GM19238 (cell line): ENCODE data around the gene MAST1.
"Not testable (repeated sequence)": the region's sequence is repeated elsewhere in the genome, so short reads cannot be mapped to it uniquely, and the experiment has no call there.

Experiments
- DNase-seq: peaks from one replicate; pipeline ENCODE4 v3.0.0; 2011; ENCODE audit warnings: low spot score; ENCODE audit not compliant: insufficient read length

MAST1 gene

DNA sequence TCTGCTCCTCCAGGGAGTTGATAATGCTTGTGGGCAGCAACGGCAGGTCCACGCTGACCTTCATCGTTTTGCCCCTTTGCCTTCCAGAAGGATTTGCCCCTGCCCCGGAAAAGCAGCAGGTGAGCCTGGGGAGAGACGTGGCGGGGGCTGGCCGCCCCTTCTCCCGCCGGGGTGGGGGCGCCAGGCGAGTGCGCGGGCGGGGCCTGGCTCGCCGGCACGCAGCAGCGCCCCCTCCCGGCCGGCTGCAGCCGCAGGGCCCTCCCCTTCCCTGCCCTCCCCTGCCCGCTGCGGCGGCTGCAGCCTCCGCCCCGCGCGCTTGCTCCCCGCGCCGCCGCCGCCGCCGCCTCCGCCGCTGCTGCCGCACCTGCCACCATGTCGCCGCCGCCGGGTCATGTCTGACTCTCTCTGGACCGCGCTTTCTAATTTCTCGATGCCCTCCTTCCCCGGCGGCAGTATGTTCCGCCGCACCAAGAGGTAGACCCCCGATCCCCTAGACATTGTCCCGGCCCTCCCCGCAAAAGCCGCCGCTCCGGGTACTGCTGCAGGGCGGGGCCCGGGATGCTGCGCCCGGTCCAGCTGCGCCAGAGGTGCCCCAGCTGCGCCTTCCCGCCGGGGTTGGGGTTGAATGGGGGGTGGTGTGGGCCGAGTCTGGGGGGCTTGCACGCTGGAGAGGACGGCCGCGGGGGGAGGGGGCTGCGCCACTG, at the start of gene MAST1:
TSS of gene MAST1 (plus strand) at position 334 of the 704 bp plus-strand sequence. CDS start at position 392, 58 bp downstream.
- DNase-seq = peak; percentile 71

DNA sequence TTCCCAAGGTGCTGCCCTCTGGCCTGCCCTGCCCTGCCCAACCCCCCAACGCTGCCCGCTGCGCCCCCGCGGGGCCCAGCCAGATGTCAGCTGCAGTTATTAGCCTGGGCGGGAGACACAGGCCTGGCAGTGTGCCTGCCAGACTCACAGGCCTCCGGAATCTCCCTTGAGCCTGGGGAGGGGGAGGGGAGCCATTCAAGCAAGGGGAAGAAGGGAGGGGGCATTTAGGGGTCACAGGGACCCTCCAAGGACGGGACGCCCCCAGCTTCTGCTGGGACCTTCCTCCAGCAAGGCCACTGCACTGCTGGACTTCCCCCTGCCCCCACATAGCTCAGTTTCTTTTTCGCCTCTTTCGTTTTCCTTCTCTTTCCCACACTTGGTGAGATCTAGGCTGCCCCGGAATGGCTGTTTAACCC, 49.6 kb upstream of the MAST1 start:
- DNase-seq = peak; percentile 72

DNA sequence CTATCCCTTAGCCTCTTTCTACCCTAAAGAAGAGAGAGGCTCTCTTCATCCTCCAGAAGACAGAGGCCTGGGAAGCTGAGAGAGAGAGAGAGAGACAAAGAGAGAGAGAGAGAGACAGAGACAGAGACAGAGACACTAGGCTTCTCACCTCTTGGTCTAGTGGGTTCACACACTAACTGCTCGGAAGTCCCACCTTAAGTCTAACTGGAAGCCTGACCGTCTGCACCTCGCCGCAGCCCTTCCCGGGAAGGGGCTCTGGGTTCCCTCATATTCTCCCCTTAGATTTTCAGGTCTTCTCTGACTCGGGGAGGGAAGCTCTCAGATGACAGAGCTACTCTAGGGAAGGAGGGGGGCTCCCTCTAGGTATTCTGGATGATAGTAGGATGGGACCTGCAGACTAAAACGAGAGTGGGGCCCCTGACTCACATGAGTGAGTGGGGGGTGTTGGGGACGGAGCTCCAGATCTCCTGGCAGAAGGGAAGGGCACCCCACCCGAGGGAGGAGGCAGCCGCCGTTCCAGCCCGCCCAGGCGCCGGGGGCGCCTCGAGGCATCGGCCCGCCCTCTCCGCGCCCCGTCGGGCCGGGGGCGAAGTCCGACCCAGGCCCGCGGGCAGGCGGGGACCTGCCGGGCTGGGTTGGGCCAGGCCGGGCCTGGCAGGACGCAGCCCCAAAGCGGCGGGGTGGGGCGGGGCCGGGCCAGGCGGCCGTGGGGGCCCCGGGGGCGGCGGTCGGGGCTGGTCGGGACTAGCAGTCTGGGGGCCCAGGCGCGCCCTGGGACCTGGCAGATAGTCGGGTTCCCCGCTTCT, 49.0 kb upstream of the MAST1 start:
- no peak for DNase-seq

DNA sequence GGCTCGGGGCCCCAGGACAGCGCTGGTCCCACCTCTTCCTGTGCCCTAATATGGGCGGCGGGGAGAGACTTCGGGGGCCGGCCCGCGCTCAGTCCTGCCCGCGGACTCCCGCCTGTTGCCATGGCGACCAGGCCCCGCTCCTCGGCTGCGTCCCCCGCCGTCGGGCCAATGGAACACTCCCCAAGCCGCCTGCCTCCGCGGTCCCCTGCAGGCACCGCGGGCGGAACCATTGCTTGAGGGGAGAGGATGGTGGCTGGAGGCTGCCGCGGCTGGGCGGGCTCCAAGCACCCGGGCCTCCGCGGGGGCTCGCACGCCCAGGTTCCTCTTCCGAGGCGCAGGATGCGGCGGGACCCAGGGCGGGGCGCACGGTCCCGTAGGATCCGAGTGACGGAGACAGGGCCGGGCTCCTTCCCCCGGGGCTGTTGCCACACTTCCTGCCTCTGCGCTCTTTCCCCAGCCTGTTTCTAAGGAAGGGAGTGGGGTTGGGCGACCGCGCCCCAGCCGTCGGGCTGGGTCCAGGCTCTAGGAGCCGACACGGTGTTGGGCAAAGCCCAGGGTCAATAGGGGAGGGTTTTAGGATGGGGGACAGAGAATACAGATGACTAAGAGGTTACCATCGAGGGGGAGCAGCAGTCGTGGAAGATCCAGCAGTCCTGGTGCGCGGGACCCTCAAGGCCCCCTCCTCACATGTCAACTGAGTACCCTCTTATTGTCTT, 48.3 kb upstream of the MAST1 start:
- peak; percentile 96 for DNase-seq

DNA sequence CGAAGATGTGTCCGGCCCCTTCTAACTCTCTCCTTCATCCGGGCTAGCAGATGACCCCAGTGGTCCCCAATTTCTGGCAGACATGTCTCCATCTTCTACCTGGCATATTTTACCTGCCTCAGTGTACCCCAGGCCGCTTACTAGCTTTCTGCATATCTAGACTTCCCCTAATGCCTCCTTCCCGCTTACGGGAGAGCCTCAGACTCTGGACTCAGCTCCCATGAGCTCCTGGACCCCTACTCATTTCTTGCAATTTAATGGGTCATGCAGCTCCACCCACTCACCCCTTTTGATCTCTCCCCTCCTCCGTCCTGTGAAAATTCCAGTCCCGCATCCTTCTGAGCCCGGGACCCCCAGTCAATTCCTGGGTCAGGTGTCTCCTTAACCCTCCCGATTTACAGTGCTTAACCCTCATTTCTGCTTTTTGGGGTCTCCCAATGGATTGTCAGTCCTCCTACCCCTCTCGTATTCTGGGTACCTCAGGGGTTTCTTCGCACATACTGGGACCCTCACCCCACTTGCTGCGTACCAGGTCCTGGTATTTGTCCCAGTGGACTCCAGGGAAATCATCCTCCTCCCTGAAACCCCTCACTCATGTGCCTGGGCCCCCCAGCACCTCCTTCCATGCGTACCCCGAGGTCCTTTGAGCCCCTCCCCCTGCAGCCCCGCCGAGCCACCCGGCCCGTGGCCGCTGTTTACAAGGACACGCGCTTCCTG, 47.5 kb upstream of the MAST1 start:
- no peak for DNase-seq

DNA sequence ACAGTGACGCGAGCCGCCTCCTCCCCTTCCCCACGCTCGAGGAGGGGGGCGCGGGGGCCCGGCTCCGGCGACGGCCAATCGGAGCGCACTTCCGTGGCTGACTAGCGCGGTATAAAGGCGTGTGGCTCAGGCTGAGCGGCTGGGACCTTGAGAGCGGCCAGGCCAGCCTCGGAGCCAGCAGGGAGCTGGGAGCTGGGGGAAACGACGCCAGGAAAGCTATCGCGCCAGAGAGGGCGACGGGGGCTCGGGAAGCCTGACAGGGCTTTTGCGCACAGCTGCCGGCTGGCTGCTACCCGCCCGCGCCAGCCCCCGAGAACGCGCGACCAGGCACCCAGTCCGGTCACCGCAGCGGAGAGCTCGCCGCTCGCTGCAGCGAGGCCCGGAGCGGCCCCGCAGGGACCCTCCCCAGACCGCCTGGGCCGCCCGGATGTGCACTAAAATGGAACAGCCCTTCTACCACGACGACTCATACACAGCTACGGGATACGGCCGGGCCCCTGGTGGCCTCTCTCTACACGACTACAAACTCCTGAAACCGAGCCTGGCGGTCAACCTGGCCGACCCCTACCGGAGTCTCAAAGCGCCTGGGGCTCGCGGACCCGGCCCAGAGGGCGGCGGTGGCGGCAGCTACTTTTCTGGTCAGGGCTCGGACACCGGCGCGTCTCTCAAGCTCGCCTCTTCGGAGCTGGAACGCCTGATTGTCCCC, 46.8 kb upstream of the MAST1 start, which contains the start of gene JUNB:
TSS of gene JUNB (plus strand) at position 142 of the 706 bp plus-strand sequence. CDS start at position 428, 286 bp downstream.
- peak; percentile 86 for DNase-seq

DNA sequence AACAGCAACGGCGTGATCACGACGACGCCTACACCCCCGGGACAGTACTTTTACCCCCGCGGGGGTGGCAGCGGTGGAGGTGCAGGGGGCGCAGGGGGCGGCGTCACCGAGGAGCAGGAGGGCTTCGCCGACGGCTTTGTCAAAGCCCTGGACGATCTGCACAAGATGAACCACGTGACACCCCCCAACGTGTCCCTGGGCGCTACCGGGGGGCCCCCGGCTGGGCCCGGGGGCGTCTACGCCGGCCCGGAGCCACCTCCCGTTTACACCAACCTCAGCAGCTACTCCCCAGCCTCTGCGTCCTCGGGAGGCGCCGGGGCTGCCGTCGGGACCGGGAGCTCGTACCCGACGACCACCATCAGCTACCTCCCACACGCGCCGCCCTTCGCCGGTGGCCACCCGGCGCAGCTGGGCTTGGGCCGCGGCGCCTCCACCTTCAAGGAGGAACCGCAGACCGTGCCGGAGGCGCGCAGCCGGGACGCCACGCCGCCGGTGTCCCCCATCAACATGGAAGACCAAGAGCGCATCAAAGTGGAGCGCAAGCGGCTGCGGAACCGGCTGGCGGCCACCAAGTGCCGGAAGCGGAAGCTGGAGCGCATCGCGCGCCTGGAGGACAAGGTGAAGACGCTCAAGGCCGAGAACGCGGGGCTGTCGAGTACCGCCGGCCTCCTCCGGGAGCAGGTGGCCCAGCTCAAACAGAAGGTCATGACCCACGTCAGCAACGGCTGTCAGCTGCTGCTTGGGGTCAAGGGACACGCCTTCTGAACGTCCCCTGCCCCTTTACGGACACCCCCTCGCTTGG, 46.1 kb upstream of the MAST1 start:
- DNase-seq = no peak

DNA sequence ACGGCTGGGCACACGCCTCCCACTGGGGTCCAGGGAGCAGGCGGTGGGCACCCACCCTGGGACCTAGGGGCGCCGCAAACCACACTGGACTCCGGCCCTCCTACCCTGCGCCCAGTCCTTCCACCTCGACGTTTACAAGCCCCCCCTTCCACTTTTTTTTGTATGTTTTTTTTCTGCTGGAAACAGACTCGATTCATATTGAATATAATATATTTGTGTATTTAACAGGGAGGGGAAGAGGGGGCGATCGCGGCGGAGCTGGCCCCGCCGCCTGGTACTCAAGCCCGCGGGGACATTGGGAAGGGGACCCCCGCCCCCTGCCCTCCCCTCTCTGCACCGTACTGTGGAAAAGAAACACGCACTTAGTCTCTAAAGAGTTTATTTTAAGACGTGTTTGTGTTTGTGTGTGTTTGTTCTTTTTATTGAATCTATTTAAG, 45.4 kb upstream of the MAST1 start:
- DNase-seq = no peak

DNA sequence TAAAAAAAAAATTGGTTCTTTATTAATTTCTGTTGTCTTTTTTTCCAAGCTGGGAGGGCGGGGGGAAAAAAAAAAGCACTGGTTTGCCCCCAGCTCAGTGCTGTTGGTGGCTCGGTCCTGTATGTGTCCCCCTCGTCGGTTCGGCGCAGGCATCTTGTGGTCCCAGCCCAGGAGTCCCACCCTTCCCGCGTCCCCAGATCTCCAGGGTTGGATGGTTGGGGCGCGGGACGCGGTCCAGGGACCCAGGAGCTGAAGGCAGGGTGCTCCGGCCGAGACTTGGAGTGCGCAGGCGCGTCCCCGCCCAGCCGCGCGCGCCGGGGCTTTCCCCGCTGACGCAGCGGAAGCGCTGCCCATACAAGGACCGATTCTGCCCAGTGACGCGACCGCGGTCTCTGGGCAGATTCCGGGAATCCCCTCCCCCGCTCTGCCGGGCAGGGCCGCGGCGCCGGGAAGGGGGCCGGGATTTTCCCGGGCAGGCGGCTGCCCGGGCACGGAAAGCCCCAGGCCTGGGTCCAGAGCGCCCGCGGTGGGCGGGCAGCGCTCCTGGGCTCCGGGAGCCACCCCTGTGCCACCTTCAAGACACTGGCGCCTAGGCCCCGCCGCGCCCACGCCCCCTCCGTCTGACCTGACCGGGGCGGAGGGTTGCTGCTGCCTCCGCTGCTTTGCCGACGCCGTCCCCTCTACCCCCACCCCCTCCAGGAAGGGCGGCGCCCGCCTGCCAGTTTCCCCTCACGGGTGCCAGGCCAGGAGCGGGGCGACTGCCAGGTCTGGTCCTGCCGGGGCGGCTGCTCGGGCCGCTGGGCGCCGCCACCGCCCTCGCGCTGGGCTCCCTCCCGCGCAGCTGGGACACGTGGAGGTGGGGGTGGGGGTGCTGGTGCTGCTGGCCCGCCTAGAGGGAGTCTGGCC, 44.8 kb upstream of the MAST1 start:
- peak; percentile 95 for DNase-seq

DNA sequence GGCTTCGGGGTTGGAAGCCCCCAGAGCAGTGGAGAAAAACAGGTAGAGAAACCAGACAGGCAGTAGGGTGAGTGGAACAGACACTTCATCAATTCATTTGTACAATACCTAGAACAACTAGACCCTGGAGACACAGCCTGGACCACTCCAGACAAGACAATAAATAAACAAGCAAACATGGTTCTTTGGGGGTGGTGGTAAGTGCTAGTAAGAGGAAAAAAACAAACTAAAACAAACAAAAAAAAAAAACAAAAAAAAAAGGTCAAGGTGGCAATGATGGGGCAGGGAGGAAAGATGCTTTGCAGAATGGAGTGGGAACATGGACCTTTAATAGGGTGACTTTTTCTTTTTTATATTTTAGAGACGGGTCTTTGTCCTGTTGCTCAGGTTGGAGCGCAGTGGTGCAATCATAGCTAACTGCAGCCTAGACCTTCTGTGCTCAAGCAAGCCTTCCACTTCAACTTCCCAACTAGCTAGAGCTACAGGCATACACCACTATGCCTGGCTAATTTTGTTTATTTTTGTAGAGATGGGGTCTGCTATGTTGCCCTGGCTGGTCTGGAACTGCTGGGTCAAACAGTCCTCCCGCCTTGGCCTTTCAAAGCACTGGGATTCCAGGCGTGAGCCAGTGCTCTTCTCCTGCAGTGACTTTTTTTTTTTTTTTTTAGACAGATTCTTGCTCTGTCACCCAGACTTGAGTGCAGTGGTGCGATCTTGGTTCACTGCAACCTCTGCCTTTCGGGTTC, 43.9 kb upstream of the MAST1 start:
- DNase-seq = no peak

DNA sequence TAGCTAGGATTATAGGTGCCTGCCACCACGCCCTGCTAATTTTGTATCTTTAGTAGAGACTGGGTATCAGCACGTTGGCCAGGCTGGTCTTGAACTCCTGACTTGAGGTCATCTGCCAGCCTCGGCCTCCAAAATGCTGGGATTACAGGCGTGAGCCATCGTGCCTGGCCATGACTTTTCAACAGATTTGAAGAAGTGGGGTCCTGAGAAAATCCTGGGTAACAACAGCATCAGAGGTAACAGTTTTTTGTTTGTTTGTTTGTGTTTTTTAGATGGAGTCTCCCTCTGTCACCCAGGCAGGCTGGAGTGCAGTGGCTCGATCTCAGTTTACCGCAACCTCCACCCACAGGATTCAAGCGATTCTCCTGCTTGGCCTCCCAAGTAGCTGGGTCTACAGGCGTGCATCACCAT, 43.3 kb upstream of the MAST1 start:
- DNase-seq = no peak

DNA sequence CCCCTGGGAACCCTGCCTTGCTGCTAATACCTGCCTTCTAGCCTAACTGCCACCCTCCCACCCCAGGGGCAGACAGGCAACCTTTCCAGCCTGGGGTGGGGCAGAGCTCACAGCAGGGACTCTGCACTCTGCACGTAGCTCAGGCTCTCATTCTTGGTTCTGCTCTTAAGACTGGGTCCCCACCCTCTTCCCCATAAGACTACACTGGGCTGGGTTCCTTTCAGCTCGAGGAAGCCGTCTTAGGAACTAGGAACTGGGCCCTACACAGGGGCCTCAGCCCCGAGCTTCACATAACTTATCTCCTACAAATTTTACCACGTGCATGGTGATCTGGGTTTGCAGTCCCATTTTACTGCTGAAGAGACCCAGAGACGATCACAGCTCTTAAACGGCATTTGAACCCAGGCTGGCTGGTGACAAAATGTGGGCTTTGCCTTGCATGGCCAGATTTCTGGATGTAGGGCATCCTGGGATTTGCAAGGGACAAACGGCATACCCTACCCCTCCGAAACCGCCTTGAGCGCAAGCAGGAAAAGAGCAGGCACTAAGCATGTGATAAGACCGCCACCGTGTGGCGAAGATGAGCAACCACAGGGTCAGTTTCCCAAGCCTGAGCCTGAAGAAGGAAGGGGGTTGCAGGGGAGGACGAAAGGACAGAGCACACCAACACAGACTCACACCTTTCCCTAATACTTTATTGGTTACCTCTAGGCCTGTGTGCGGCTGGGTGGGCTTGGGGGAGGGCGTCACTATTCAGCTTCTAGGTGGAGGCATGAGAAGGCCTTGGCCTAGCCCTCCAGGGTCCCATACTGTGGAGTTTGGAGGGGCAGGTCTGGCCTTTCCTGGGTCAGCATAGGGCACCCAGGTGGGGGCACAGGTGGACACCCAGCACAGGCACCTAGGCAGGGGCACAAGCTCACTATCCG, 41.9 kb upstream of the MAST1 start:
- DNase-seq = no peak

DNA sequence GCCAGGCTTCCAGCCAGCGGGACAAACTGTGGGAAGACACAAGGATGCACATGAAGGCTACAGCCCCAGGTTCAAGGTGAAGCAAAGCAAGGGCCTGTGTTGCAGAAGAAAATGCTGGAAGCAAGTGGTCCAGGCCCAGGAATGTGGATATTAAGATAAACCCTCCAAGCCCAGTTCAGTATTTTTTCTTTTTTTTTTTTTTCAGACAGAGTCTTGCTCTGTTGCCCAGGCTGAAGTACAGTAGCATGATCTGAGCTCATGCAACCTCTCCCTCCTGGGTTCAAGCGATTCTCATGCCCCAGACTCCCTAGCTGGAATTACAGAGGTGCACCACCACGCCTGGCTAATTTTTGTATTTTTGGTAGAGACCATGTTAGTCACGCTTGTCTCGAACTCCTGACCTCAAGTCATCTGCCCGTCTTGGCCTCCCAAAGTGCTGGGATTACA, 41.2 kb upstream of the MAST1 start:
- DNase-seq = no peak

DNA sequence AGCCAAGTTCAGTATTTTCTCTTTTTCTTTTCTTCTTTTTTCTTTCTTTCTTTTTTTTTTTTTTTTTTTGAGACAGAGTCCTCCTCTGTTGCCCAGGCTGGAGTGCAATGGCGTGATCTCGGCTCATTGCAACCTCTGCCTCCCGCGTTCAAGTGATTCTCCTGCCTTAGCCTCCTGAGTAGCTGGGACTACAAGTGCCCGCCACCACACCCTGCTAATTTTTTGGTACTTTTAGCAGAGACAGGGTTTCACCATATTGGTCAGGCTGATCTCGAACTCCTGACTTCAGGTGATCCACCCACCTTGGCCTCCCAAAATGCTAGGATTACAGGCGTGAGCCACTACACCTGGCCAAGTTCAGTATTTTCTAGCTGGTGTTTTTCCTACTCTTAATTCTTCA, 40.7 kb upstream of the MAST1 start:
- DNase-seq = not testable (repeated sequence)

DNA sequence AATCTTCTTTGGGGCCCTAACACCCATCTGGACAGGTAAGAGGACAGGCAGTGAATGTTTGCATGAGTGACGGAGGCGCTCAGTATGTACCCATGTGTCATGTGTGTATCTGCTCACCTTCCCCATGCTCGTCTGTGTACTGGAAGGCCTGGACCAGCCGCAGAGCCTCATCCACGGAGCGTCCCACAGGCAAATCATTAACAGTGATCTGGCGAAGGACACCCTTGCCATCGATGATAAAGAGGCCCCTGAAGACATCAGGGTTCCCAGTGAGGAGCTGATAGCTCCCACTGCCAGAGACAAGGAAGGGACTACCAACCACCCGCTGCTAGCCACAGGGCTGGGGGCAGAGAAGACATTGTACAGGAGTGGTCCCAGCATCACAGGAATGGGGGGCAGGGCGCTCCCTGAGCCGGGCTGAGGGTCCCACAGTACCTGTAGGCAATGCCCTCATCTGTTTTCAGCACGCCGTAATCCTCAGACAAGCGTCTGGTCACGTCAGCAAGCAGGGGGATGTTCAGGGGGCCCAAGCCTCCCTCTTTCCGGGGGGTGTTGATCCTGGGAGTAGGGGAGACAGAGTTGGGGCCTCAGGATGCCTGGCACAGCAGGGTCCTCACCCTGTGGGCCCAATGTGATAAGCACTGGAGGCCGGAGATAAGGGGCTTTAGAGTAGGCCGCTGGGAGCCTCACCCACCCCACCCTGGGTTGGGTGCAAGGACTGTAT, 38.4 kb upstream of the MAST1 start:
- no peak for DNase-seq

DNA sequence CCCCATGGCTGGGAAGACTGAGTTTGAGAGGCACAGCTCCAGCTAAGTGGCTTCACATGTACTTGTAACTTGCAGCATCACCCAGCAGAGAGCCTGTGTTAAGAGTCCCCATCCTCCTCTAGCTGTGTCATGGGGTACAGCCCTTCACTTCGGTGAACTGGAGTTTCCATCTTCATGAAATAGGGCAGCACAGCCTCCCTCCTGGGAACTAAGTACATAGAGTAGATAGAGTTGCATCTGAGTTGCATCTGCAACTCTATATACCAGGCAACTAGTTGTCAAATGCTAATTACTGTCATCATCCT, 37.9 kb upstream of the MAST1 start:
- no peak for DNase-seq
